Activated naive CD8-positive, alpha-beta T cell treated with anti-CD3 and anti-CD28 coated beads, Interleukin-2, amount 50 U/mL, for 24 hours (primary cell): ENCODE data around the gene MOB3A.
"Not testable (repeated sequence)": the region's sequence is repeated elsewhere in the genome, so short reads cannot be mapped to it uniquely, and the experiment has no call there.

Experiments used
- ATAC-seq: fragments of 150-1000 bp; cut with Tn5 transposase; one replicate; pipeline ENCODE4 v1.10.0; 2021
- DNase-seq: peaks from one replicate; pipeline ENCODE4 v3.0.0; 2021
- H3K27ac Mint-ChIP-seq: one replicate; pipeline ENCODE4 v1.8.0; 2021; ENCODE audit warnings: mild to moderate bottlenecking, mixed read lengths
- H3K27me3 Mint-ChIP-seq: one replicate; pipeline ENCODE4 v1.8.0; 2021; ENCODE audit warnings: mixed read lengths
- H3K36me3 Mint-ChIP-seq: one replicate; pipeline ENCODE4 v1.8.0; 2021; ENCODE audit warnings: low read depth, mixed read lengths
- H3K4me1 Mint-ChIP-seq: one replicate; pipeline ENCODE4 v1.8.0; 2021; ENCODE audit warnings: mixed read lengths
- H3K4me3 Mint-ChIP-seq: one replicate; pipeline ENCODE4 v1.8.0; 2021; ENCODE audit warnings: mild to moderate bottlenecking, moderate library complexity, mixed read lengths
- H3K9me3 Mint-ChIP-seq: one replicate; pipeline ENCODE4 v1.8.0; 2021; ENCODE audit warnings: mixed read lengths

Gene MOB3A

GRCh38 chr19:2103045-2103707, 7.0 kb upstream of the MOB3A start:
- Mint-ChIP-seq H3K4me3 (no peak overlapping the region), H3K4me1 (no peaks in the 10 kb centered on the region), H3K36me3 (peaks cover 51% of the 10 kb centered on the region), H3K9me3 (no peaks in the 10 kb centered on the region), H3K27me3 (no peaks in the 10 kb centered on the region), H3K27ac (no peak overlapping the region)
- DNase-seq = no peak
- no peak for ATAC-seq

- peaks cover 11% of the 10 kb centered on the region for H3K4me1 Mint-ChIP-seq
- no peak for DNase-seq
- no peaks in the 10 kb centered on the region for H3K27me3 Mint-ChIP-seq
- no peak for ATAC-seq
- H3K36me3 Mint-ChIP-seq = peaks cover 39% of the 10 kb centered on the region
- H3K4me3 Mint-ChIP-seq = no peak overlapping the region
- no peaks in the 10 kb centered on the region for H3K9me3 Mint-ChIP-seq
- no peak overlapping the region for H3K27ac Mint-ChIP-seq
Measured at GRCh38 chr19:2101417-2102335, 5.5 kb upstream of the MOB3A start.

GRCh38 chr19:2100719-2101061, 4.6 kb upstream of the MOB3A start:
- H3K9me3 Mint-ChIP-seq = no peaks in the 10 kb centered on the region
- no peak for ATAC-seq
- no peaks in the 10 kb centered on the region for H3K27me3 Mint-ChIP-seq
- DNase-seq = no peak
- H3K4me3 Mint-ChIP-seq = no peak overlapping the region
- peaks cover 31% of the 10 kb centered on the region for H3K36me3 Mint-ChIP-seq
- no peak overlapping the region for H3K27ac Mint-ChIP-seq
- peaks cover 15% of the 10 kb centered on the region for H3K4me1 Mint-ChIP-seq

- DNase-seq (no peak), ATAC-seq (no peak)
- H3K4me1 Mint-ChIP-seq = peaks cover 16% of the 10 kb centered on the region
- H3K36me3 Mint-ChIP-seq = peaks cover 28% of the 10 kb centered on the region
- no peak overlapping the region for H3K4me3 Mint-ChIP-seq
- no peaks in the 10 kb centered on the region for H3K9me3 Mint-ChIP-seq
- H3K27ac Mint-ChIP-seq = no peak overlapping the region
- no peaks in the 10 kb centered on the region for H3K27me3 Mint-ChIP-seq
Measured at GRCh38 chr19:2099937-2100718, 4.0 kb upstream of the MOB3A start.

- DNase-seq (no peak), ATAC-seq (no peak)
- H3K27me3 Mint-ChIP-seq = no peaks in the 10 kb centered on the region
- no peak overlapping the region for H3K27ac Mint-ChIP-seq
- H3K36me3 Mint-ChIP-seq = peaks cover 24% of the 10 kb centered on the region
- no peak overlapping the region for H3K4me3 Mint-ChIP-seq
- no peaks in the 10 kb centered on the region for H3K9me3 Mint-ChIP-seq
- peaks cover 26% of the 10 kb centered on the region for H3K4me1 Mint-ChIP-seq
Measured at GRCh38 chr19:2099054-2099501, 3.0 kb upstream of the MOB3A start.

- H3K9me3 Mint-ChIP-seq = no peaks in the 10 kb centered on the region
- H3K4me1 Mint-ChIP-seq = peaks cover 38% of the 10 kb centered on the region
- DNase-seq = no peak
- H3K27ac Mint-ChIP-seq = no peak overlapping the region
- H3K36me3 Mint-ChIP-seq = peaks cover 22% of the 10 kb centered on the region
- no peaks in the 10 kb centered on the region for H3K27me3 Mint-ChIP-seq
- peak overlapping the region; percentile 78 for H3K4me3 Mint-ChIP-seq
- ATAC-seq = no peak
Measured at GRCh38 chr19:2097886-2098327, 1.8 kb upstream of the MOB3A start.

GRCh38 chr19:2097203-2097885, 1.2 kb upstream of the MOB3A start:
- no peaks in the 10 kb centered on the region for H3K9me3 Mint-ChIP-seq
- H3K4me1 Mint-ChIP-seq = peaks cover 43% of the 10 kb centered on the region
- peak overlapping the region; percentile 81 for H3K27ac Mint-ChIP-seq
- no peaks in the 10 kb centered on the region for H3K27me3 Mint-ChIP-seq
- H3K4me3 Mint-ChIP-seq = peak overlapping the region; percentile 78
- DNase-seq (peak; percentile 75), ATAC-seq (peak; percentile 22)
- H3K36me3 Mint-ChIP-seq = peaks cover 23% of the 10 kb centered on the region

GRCh38 chr19:2096480-2097202, 515 bp upstream of the MOB3A start, which contains the start of gene IZUMO4:
IZUMO4 (plus strand) TSS chr19:2096915; CDS start chr19:2096946, 31 bp downstream.
- H3K9me3 Mint-ChIP-seq = no peaks in the 10 kb centered on the region
- H3K4me1 Mint-ChIP-seq = peaks cover 50% of the 10 kb centered on the region
- peaks cover 22% of the 10 kb centered on the region for H3K36me3 Mint-ChIP-seq
- peak within 1 kb of the TSS; percentile 90 for H3K27ac Mint-ChIP-seq
- H3K27me3 Mint-ChIP-seq = no peaks in the 10 kb centered on the region
- peak within 1 kb of the TSS; percentile 97 for H3K4me3 Mint-ChIP-seq
- ATAC-seq (peak; percentile 86), DNase-seq (peak; percentile 100)

GRCh38 chr19:2091926-2092525, 4.1 kb downstream of the MOB3A start:
- not testable (repeated sequence) for H3K4me3 Mint-ChIP-seq, H3K27me3 Mint-ChIP-seq, DNase-seq, H3K9me3 Mint-ChIP-seq, ATAC-seq
- Mint-ChIP-seq H3K4me1 (peaks cover 82% of the 10 kb centered on the region), H3K27ac (peak overlapping the region; percentile 46), H3K36me3 (peaks cover 26% of the 10 kb centered on the region)

GRCh38 chr19:2089727-2090053, 6.4 kb downstream of the MOB3A start:
- Mint-ChIP-seq H3K27ac (peak overlapping the region; percentile 91), H3K4me1 (peaks cover 90% of the 10 kb centered on the region), H3K27me3 (peaks cover 2% of the 10 kb centered on the region), H3K36me3 (peaks cover 30% of the 10 kb centered on the region), H3K4me3 (peak overlapping the region; percentile 82), H3K9me3 (no peaks in the 10 kb centered on the region)
- no peak for DNase-seq
- no peak for ATAC-seq

GRCh38 chr19:2089001-2089711, 7.0 kb downstream of the MOB3A start:
- H3K27ac Mint-ChIP-seq = peak overlapping the region; percentile 91
- peaks cover 84% of the 10 kb centered on the region for H3K4me1 Mint-ChIP-seq

GRCh38 chr19:2087621-2088100, 8.5 kb downstream of the MOB3A start:
- Mint-ChIP-seq H3K27me3 (peaks cover 2% of the 10 kb centered on the region), H3K36me3 (peaks cover 38% of the 10 kb centered on the region), H3K4me1 (peaks cover 72% of the 10 kb centered on the region), H3K4me3 (peak overlapping the region; percentile 85), H3K27ac (peak overlapping the region; percentile 91), H3K9me3 (no peaks in the 10 kb centered on the region)
- DNase-seq (peak; percentile 54), ATAC-seq (no peak)

More at GRCh38 chr19:2089001-2089711, 7.0 kb downstream of the MOB3A start:
- Mint-ChIP-seq H3K27me3 (peaks cover 2% of the 10 kb centered on the region), H3K36me3 (peaks cover 27% of the 10 kb centered on the region), H3K9me3 (no peaks in the 10 kb centered on the region), H3K4me3 (peak overlapping the region; percentile 82)
- DNase-seq (peak; percentile 62), ATAC-seq (no peak)
